Left ventricle myocardium inferior (tissue), 1 donor: ENCODE results near the gene SERP2. TPM values are rescaled to one million over a fixed set of nuclear protein-coding genes. Genes with fewer than 3 reads are reported as not detected.

Experiments used
- DNase-seq: peaks from one replicate; pipeline ENCODE4 v3.0.0-alpha.2; 2020
- H3K27ac ChIP-seq: fragments of 200-600 bp; replicated peaks from 2 replicates; pipeline ENCODE4 v1.8.0; 2021
- H3K27me3 ChIP-seq: fragments of 200-600 bp; 2 replicates; pipeline ENCODE4 v1.8.0; 2021; ENCODE audit warnings: low read depth
- H3K36me3 ChIP-seq: fragments of 200-600 bp; 2 replicates; pipeline ENCODE4 v1.8.0; 2021
- H3K4me1 ChIP-seq: fragments of 200-600 bp; 2 replicates; pipeline ENCODE4 v1.8.0; 2021
- H3K4me3 ChIP-seq: fragments of 200-600 bp; 2 replicates; pipeline ENCODE4 v1.8.0; 2021; ENCODE audit warnings: mild to moderate bottlenecking, moderate library complexity
- H3K9me3 ChIP-seq: fragments of 200-600 bp; replicated peaks from 2 replicates; pipeline ENCODE4 v1.8.0; 2021
- CTCF ChIP-seq: fragments of 200-600 bp; IDR thresholded peaks from 2 replicates; pipeline ENCODE4 v1.8.0; 2021; ENCODE audit warnings: antibody characterized with exemption, mild to moderate bottlenecking, borderline replicate concordance
- intact Hi-C: fragments of 100-400 bp; cut with micrococcal nuclease; formaldehyde crosslinking; loops from one replicate; pipeline ENCODE4 v1.11.0; 2022
- total RNA-seq: library from RNA; stranded (reverse); fragmentation: NEBNext Ultra II Directional; extraction: Animal tissue kit (Norgen Biotek cat#: 25700); gene quantifications from one replicate; pipeline ENCODE4 v1.2.1, GENCODE V29; 2021
- donor health status: DM: no; HTN: yes; CAD: no; lungs with severe emphysema.

Gene SERP2
- total RNA-seq, 1 donor from 2014 or later = 13.0 TPM

DNA sequence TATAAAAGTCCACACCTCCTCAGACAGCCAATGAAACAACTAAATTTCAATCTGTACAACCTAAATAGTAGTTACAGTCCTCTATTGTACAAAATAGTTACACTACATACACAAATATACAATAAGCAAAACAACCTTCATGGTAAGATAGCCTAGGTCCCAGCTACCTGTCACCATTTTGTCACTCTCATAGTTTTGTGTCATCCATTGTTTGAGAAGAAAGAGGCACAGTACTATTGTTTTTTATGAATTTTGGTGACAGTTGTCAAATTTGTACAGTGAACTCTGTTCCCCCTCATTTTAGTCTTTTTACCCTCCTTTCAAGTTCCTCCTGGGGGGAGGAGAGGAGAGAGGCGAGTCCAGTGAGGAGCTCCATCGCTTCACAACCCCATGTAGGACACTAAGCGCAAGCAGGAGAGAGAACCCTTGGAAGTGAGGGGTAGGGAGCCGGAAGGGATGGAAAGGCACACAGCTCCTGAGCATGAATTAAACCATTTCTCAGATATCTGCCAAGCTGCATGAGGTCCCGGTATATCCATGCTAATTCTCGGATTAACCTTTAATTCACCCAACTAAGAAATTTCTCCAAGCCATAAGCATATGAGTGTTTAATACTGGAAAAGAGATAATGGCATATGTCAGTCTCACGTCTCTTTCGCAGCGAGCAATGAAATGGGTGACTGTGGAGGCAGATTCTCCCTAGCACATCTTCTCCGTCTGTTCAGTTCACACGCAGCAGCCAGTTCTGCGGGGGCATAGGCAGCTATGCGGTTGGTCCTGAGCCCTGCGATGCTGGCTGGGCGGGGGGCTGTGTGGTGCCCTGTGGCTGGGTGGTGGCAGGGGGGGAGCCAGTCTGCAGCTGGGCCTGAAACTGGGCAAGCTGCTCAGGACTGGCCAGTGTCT lies 60.5 kb downstream of the SERP2 start:
- TF ChIP-seq CTCF = no peak
- no peaks in the 10 kb centered on the region for H3K9me3 ChIP-seq
- peak overlapping the region; percentile 95 for H3K27ac ChIP-seq
- peak overlapping the region; percentile 87 for H3K4me3 ChIP-seq
- intact Hi-C loops = no loop called here
- H3K36me3 ChIP-seq = peaks cover 24% of the 10 kb centered on the region
- H3K27me3 ChIP-seq = no peaks in the 10 kb centered on the region
- H3K4me1 ChIP-seq = peaks cover 55% of the 10 kb centered on the region
- no peak for DNase-seq

- TF ChIP-seq CTCF = no peak
Observed at GRCh38 chr13:44434766-44435141, 61.1 kb downstream of the SERP2 start.

GRCh38 chr13:44435142-44435918 lies 61.7 kb downstream of the SERP2 start:
- Histone ChIP-seq H3K36me3 (peaks cover 24% of the 10 kb centered on the region), H3K27ac (peak overlapping the region; percentile 95), H3K27me3 (no peaks in the 10 kb centered on the region), H3K4me1 (peaks cover 63% of the 10 kb centered on the region), H3K9me3 (no peaks in the 10 kb centered on the region), H3K4me3 (peak overlapping the region; percentile 87)
- DNase-seq = peak; percentile 93
- intact Hi-C loops = loop anchor here (5.0 kb wide), 2 partner anchors 198 to 383 kb away; no protein-coding TSS in a partner anchor
- no peak for TF ChIP-seq CTCF

More at GRCh38 chr13:44434766-44435141, 61.1 kb downstream of the SERP2 start:
- Histone ChIP-seq H3K36me3 (peaks cover 24% of the 10 kb centered on the region), H3K9me3 (no peaks in the 10 kb centered on the region), H3K27me3 (no peaks in the 10 kb centered on the region), H3K4me1 (peaks cover 62% of the 10 kb centered on the region), H3K27ac (peak overlapping the region; percentile 95), H3K4me3 (peak overlapping the region; percentile 87)
- no peak for DNase-seq
- intact Hi-C loops = loop anchor here (5.0 kb wide), 2 partner anchors 197 to 382 kb away; no protein-coding TSS in a partner anchor

DNA sequence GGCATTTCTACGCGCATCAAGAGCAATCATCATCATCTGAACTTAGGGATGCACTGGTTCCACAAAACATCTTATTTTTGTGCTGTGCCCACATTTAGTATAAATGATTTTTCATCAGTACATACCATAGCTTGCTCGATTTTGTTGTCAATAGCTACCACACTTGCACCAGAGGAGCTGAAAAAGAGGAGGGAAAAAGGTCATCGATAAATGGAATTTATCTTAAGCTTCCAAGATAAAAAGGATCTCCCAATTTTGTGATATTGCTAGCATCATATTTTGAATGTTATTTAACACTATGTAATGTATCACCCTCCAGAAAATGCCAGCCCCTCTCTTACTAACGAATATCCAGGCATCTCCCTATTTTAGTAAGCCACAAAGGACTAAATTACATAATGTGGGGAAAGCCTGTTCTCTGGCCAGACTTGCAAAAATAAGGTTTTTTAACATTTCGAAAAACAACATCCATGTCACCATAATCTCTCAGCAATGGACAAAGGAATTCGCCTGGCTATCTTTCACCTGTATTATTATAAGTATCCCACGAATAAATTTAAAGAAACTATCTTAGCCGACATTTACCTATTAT lies 62.4 kb downstream of the SERP2 start:
- Histone ChIP-seq H3K9me3 (no peaks in the 10 kb centered on the region), H3K27me3 (no peaks in the 10 kb centered on the region), H3K4me1 (peaks cover 63% of the 10 kb centered on the region), H3K4me3 (peak overlapping the region; percentile 87), H3K36me3 (peaks cover 24% of the 10 kb centered on the region), H3K27ac (peak overlapping the region; percentile 95)
- intact Hi-C loops = loop anchor here (5.0 kb wide), 2 partner anchors 199 to 384 kb away; no protein-coding TSS in a partner anchor
- TF ChIP-seq CTCF = no peak
- no peak for DNase-seq
